Endothelial cell of hepatic sinusoid (primary cell): ENCODE data around the gene TOP2A.

ENCODE experiments used
- in situ Hi-C: cut with HindIII; loops from 2 replicates; pipeline ENCODE4 v1.10.0; 2017; ENCODE audit warnings: low sequenced_read_pairs

TOP2A gene

GRCh38 chr17:40452921-40453378, 35.3 kb upstream of the TOP2A start:
- in situ Hi-C loops, result no loop called here

DNA sequence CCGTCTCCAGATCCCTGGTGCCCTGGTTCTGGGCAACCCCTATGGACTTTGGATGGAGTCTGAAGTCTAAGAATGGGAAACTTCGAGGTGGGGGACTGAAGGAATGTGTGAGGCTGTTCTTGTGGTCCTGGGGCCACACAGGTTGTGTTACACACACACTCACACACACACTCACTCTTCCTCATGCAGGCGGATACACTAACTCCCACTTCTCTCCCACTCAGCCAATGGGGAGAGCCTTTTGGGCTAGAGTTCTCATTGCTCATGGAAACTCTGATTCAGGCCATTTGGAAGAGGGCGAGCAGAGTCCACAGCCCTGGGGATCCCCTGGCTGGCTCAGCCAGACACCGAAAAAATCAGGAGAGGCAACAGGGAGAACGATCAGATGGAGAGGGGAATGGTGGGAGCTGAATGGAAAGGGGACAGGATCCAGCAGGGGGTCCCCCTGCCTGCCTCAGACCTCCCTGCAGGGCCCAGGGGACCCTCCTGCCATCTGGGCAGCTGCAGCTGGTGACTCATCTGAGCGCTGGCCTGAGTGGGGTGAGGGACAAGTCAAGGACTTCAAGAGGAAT, 34.6 kb upstream of the TOP2A start:
- in situ Hi-C loops, result no loop called here

DNA sequence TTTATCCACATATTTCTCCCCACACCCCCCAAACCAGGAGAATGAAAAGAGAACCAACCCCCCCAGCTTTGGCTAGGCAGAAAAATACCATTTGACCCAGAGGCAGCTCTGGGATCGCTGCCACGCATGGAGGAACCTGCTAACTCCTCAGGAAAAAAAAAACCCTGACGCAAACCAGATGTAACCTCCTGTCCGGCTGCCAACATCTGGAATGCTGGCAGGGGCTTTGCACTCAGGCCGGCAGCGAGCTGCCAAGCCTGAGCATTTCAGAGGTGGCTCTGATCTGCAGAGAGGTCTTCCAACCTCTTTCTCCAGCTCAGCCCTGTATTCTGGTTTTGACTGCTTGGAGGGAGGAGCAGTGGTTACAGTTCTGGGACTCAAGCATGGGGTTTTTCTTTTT, 33.7 kb upstream of the TOP2A start:
- in situ Hi-C loops, result no loop called here

DNA sequence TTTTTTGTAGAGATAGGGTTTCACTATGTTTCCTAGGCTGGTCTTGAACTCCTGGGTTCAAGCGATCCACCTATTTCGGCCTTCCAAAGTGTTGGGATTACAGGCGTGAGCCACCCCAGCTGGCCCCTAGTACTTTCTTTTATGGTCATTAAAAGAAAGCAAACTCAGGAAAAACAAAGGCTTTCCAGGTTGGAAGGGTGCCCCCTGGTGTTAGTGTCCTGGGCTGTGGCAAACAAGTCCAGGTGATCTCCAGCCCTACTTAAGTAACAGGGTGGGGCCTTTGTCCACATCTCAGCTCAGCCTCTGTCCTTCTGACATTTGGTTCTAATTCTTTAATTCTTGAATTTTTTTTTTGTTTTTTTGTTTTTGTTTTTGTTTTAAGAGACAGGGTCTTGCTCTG, 32.5 kb upstream of the TOP2A start:
- in situ Hi-C loops, result no loop called here

DNA sequence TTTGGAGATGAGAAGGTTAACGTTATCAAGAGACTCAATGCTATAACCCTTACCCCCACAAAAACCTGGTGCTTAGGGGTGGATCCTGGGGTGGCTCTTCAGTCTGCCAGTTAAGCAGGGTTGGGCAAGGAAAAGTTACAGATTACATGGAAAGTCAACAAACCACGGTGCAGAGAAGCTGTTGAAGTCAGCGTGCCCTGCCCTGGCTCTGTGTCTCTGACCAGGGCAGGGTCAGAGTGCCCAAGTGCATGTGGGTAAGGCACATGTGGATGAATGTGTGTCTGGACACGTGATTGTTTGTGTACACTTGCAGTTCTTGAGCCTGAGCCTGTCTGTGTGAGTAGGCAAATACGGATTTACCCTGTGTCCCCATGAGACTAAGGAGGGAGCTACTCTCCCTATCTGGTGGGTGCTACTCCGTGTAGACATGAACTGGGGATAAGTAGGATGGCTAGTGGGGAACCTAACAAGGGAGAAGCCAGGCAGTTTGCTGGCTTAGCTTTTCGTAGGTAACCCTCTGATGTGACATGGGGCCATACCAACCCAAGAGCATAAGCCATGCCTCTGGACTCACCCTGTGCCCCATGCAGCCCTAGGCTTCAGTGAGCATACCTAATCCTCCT, 31.1 kb upstream of the TOP2A start:
- in situ Hi-C loops, result no loop called here

DNA sequence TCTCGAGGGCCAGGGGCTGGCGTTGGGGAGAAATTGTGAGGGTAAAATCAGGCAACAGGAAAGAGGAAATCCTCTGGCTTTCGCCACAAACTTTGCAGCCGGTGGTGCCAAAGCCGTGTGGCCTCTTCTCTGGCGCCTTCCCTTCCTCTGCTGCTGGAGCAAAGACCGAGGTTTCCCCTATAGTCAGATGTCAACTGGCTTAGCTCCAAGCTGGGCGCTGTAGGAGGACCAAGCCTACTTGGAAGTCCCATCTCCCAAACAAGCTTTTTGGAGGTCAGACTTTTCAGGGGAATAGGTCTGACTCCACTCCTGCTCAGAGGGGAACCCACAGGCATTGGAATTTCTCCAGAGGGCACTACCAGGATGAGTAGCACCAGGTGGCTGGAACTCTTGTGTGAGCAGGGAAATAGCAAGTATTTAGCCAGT, 30.5 kb upstream of the TOP2A start:
- in situ Hi-C loops, result no loop called here

DNA sequence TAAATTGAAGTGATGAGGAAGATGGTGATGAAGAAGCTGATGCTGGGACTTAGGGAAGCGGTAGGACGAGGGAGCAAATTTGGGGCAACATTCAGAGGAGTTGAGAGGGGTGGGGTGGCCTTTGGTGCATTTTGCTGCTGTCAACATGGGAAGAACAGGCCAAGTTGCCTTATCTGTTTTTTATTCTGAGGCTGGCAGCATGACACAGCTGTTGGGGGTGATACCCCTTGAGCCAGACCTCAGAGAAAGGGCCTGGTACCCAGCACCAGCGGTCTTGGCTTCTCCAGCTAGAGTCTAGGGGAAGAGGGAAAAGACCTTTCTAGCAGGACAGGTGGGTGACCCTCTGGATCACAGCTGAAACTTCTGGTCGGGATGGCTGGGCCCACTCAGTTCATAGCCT, 30.1 kb upstream of the TOP2A start:
- in situ Hi-C loops, result no loop called here

DNA sequence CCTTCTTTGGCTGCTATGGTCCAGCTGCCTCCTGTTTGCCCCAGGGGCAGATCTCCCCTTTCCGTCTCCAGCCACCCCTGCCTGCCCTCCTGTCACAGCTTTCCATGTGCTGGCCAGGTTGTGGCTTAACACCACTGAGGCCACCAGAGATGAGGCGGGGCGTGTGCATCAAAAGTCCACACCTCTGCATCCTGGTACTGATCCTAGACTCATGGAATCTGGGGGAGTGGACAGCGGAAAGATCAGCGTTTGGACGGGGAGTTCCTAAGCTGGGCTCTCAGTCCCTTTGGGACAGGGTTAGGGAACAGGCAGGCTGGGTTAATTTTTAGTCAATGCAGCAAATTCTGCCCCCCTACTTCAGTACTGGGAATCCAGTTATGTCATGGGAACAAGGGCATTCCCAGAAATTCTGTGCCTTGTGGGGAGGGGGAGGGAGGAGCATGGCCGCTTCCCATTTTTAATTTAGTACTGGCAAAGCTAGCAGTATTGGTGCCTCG, 29.5 kb upstream of the TOP2A start:
- in situ Hi-C loops, result no loop called here

DNA sequence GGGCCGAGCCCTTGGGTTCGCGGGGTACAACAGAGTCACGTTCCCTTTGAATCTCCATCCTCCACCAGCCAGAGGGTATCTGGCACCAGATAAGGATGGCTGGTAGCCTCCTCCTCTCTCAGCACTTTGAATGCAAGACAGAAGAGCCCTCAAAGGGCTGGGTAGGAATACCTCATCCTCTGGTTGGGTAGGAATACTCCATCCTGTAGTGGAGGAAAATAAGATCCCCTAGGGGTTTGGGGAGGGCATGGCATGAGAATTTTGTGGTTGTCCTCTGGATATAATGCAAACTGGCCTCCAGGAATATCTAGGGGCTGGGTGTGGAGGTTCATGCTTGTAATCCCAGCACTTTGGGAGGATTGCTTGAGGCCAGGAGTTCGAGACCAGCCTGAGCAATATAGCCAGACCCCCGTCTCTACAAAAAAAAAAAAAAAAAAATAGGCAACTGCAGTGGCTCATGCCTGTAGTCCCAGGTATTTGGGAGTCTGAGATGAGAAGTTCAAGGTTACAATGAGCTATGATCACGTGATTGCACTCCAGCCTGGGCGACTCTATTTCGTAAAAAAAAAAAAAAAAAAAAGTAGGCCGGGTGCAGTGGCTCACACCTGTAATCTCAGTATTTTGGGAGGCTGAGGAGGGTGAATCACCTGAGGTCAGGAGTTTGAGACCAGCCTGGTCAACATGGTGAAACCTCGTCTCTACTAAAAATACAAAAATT, 28.2 kb upstream of the TOP2A start:
- in situ Hi-C loops, result no loop called here

GRCh38 chr17:40443988-40444899, 26.5 kb upstream of the TOP2A start:
- in situ Hi-C loops, result no loop called here

GRCh38 chr17:40443196-40443987, 25.7 kb upstream of the TOP2A start, which contains the start of gene IGFBP4:
IGFBP4 (plus strand) TSS chr17:40443450; CDS start chr17:40443736, 286 bp downstream.
- in situ Hi-C loops, result no loop called here

DNA sequence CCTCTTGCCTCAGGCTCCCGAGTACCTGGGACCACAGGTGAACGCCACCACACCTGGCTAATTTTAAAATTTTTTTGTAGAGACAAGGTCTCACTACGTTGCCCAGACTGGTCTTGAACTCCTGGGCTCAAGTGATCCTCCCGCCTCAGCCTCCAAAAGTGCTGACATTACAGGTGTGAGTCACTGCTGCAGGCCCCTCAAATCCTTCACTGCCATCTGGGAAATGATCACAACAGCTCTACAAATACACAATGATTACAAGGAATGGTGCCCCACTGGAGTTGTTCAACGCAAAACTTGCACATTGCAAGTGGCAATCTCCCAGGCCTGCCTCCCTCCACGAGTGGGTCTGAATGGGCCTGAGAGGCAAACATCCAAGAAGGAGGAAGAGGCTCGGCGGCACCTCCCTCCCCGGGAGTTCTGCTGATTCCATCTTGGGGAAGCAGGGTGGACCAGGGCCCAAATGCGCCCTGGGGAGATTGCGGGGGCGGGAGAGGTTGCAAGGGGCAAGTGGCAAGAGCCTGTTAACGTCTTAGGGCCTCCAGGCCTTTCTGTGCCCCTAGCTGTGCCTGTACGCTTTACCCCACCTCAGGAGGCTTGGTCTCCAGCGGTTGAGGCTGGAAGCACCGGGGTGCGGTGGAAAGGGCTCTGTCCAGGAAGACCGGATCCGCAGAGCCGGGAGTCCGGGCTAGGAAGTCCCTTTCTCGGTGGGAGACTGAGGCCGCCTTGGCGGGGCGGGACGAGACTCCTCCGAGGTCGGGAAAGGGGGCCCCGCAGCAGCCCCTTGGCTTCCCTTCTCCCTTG, 24.9 kb upstream of the TOP2A start:
- in situ Hi-C loops, result no loop called here

- in situ Hi-C loops, result no loop called here
Measured at GRCh38 chr17:40440166-40440565, 22.5 kb upstream of the TOP2A start.

DNA sequence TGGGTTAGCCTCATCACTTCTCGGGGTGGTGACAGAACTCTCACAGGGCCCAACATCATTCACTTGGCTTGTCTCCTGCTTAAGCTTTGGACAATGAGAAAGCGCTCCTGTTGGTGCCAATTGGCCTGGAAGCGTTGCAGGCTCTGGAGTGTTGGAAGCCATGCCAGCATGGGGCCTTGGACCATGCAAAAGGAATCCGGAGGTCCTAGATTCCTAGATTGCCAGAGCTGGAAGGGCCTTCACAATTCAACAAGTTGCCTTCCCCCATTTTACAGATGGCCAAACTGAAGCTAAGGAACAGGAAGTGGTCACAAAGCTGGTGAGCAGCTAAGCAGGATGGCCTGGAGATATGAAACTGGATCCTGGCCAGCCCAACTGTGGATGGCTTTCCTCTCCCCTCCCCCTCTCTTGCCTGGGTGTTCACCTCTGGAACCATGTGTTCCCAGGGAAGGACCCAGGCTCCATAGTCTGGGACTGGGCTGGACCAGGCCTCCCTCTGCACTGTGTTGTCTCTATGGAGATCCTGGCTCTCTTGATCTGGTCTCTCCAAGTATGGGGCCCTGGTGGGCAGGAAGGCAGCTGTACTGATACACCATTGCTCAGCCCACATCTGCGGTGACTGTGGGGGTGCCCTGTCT, 19.5 kb upstream of the TOP2A start:
- in situ Hi-C loops, result loop anchor here (5.0 kb wide), 1 partner anchor 95 kb away; no protein-coding TSS in a partner anchor

GRCh38 chr17:40436636-40437035, 18.9 kb upstream of the TOP2A start:
- in situ Hi-C loops, result loop anchor here (5.0 kb wide), 1 partner anchor 96 kb away; no protein-coding TSS in a partner anchor

GRCh38 chr17:40433551-40434415, 16.1 kb upstream of the TOP2A start:
- in situ Hi-C loops, result no loop called here

GRCh38 chr17:40432864-40433528, 15.3 kb upstream of the TOP2A start:
- in situ Hi-C loops, result no loop called here
